A673 (cell line): ENCODE measurements around the gene FPR3.

Source experiments
- EZH2 ChIP-seq: fragments of 200-600 bp; sonication (generic); IDR thresholded peaks from 2 replicates; pipeline ENCODE4 v1.6.1; 2017; ENCODE audit warnings: borderline replicate concordance, low read depth, mild to moderate bottlenecking, mixed read lengths, antibody characterized with exemption, low read length; ENCODE audit not compliant: poor library complexity, severe bottlenecking
- TF ChIP-seq, protein P1 (sequence below): fragments of 300-800, 200-600 bp; sonication (generic); conservative IDR thresholded peaks from 2 replicates; pipeline ENCODE4 v1.5.1; 2017; ENCODE audit warnings: low read depth, mild to moderate bottlenecking, antibody characterized with exemption, low read length, moderate library complexity, mixed read lengths

DNA sequence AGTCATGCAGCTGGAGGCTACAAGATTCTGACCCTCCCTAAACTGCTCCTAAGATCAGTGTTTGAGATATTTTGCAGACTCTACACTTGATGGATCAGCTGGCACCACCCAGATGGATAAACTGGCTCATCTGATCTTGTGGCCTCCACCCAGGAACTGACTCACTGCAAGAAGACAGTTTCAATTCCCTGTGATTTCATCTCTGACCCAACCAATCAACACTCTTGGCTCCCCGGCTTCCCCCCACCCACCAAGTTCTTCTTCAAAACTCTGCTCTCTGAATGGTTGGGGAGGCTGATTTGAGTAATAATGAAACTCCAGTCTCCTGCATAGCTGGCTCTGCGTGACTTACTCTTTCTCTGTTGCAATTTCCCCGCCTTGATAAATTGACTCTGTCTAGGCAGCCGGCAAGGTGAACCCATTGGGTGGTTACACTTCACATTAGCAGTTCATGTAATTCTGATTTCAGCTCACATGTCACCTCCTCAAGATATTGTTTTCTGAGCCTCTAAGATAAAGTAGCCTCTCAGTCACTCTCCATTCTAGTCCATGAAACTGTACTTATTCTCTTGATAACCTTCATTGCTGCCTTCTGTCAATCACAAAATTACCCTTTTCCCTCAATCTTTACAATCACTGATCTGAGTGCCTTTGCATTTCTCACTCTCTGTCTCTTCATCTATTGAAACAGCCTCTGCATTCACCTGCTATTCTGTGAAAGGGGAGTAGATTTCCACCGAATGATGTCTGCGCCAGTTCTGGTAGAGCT, 9.9 kb upstream of the FPR3 start:
- TF ChIP-seq, protein P1, sequence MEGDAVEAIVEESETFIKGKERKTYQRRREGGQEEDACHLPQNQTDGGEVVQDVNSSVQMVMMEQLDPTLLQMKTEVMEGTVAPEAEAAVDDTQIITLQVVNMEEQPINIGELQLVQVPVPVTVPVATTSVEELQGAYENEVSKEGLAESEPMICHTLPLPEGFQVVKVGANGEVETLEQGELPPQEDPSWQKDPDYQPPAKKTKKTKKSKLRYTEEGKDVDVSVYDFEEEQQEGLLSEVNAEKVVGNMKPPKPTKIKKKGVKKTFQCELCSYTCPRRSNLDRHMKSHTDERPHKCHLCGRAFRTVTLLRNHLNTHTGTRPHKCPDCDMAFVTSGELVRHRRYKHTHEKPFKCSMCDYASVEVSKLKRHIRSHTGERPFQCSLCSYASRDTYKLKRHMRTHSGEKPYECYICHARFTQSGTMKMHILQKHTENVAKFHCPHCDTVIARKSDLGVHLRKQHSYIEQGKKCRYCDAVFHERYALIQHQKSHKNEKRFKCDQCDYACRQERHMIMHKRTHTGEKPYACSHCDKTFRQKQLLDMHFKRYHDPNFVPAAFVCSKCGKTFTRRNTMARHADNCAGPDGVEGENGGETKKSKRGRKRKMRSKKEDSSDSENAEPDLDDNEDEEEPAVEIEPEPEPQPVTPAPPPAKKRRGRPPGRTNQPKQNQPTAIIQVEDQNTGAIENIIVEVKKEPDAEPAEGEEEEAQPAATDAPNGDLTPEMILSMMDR: no peak
- TF ChIP-seq EZH2: no peak
